ENCODE measurements around the gene SDC4.

Gene SDC4

DNA sequence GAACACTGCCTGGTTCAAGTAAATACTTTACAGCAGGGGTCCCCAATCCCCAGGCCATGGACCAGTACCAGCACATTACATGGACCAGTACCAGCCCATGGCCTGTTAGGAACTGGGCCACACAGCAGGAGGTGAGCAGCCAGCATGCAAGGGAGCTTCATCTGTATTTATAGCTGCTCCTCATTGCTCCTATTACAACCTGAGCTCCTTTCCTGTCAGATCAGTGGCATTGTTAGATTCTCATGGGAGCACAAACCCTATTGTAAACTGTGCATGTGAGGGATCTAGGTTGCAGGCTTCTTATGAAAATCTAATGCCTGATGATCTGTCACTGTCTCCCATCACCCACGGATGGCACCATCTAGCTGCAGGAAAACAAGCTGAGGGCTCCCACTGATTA is 53.6 kb downstream of the SDC4 start:
- peaks cover 9% of the 10 kb centered on the region; the same call in 1 of the 2 replicates for H3K4me1 ChIP-seq (ENCODE audit: low read length)
- 0 out of 2 replicates have a peak, but pooled peaks cover 4% of the 10 kb centered on the region for H3F3A ChIP-seq (ENCODE audit: insufficient read depth, low read length)
- DNase-seq = no peak
- H3K4me3 ChIP-seq (ENCODE audit: low read length) = no peak overlapping the region
- H3K36me3 ChIP-seq (replicated peaks; ENCODE audit: insufficient read depth, low read length) = no peaks in the 10 kb centered on the region
- peaks cover 14% of the 10 kb centered on the region for H3K27me3 ChIP-seq (replicated peaks; ENCODE audit: insufficient read depth, low read length)
- H3K27ac ChIP-seq (ENCODE audit: low read length) = no peak overlapping the region
- H2AFZ ChIP-seq (ENCODE audit: low read length) = no peak overlapping the region
- TF ChIP-seq EZH2 (optimal IDR thresholded peaks at IDR 0.05; ENCODE audit: low read depth, low read length) (no peak), EZH2phosphoT487 (IDR thresholded peaks at IDR 0.05; ENCODE audit: low read length) (no peak)
- TF ChIP-seq, protein P1, sequence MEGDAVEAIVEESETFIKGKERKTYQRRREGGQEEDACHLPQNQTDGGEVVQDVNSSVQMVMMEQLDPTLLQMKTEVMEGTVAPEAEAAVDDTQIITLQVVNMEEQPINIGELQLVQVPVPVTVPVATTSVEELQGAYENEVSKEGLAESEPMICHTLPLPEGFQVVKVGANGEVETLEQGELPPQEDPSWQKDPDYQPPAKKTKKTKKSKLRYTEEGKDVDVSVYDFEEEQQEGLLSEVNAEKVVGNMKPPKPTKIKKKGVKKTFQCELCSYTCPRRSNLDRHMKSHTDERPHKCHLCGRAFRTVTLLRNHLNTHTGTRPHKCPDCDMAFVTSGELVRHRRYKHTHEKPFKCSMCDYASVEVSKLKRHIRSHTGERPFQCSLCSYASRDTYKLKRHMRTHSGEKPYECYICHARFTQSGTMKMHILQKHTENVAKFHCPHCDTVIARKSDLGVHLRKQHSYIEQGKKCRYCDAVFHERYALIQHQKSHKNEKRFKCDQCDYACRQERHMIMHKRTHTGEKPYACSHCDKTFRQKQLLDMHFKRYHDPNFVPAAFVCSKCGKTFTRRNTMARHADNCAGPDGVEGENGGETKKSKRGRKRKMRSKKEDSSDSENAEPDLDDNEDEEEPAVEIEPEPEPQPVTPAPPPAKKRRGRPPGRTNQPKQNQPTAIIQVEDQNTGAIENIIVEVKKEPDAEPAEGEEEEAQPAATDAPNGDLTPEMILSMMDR (IDR thresholded peaks at IDR 0.05; ENCODE audit: low read length) = no peak
- H3K9me2 ChIP-seq (replicated peaks; ENCODE audit: insufficient read depth, low read length) = no peaks in the 10 kb centered on the region
- no peaks in the 10 kb centered on the region for H3K79me2 ChIP-seq (ENCODE audit: low read length)
- H3K9ac ChIP-seq (ENCODE audit: low read length) = no peak overlapping the region
- no peaks in the 10 kb centered on the region for H3K9me3 ChIP-seq (replicated peaks; ENCODE audit: insufficient read depth, low read length)
- no peak overlapping the region for H3K4me2 ChIP-seq (ENCODE audit: low read depth, low read length)
- no peaks in the 10 kb centered on the region for H4K20me1 ChIP-seq (ENCODE audit: insufficient read depth, low read length)

DNA sequence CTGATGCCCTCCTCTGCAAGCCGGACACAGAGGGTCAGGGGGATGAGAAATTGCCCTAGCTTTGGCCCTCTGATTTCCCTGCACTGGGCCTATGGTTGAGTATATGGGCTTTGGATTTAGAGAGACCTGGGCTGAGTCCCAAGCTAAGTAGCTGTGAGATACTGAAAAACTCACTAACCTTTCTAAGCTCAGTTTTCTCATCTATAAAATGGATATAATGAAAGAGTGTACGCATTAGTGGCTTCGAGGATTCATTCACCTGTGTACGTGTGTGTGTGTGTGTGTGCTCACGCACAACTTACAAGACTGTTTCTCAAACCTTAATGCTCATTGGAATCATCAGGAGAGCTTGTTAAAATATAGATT is 54.2 kb downstream of the SDC4 start:
- Histone ChIP-seq H3K9me2 (replicated peaks; ENCODE audit: insufficient read depth, low read length) (no peaks in the 10 kb centered on the region), H3K9me3 (replicated peaks; ENCODE audit: insufficient read depth, low read length) (no peaks in the 10 kb centered on the region), H3K36me3 (replicated peaks; ENCODE audit: insufficient read depth, low read length) (no peaks in the 10 kb centered on the region), H3K4me2 (ENCODE audit: low read depth, low read length) (peak overlapping the region; percentile 90), H3K79me2 (ENCODE audit: low read length) (no peaks in the 10 kb centered on the region), H2AFZ (ENCODE audit: low read length) (peak overlapping the region; percentile 26; the same call in 1 of the 2 replicates), H3F3A (ENCODE audit: insufficient read depth, low read length) (0 out of 2 replicates have a peak, but pooled peaks cover 4% of the 10 kb centered on the region), H3K4me1 (ENCODE audit: low read length) (peaks cover 9% of the 10 kb centered on the region; the same call in 1 of the 2 replicates), H4K20me1 (ENCODE audit: insufficient read depth, low read length) (no peaks in the 10 kb centered on the region), H3K27ac (ENCODE audit: low read length) (no peak overlapping the region), H3K9ac (ENCODE audit: low read length) (no peak overlapping the region), H3K27me3 (replicated peaks; ENCODE audit: insufficient read depth, low read length) (peaks cover 14% of the 10 kb centered on the region), H3K4me3 (ENCODE audit: low read length) (peak overlapping the region; percentile 75)
- DNase-seq = no peak
- no peak for TF ChIP-seq EZH2 (optimal IDR thresholded peaks at IDR 0.05; ENCODE audit: low read depth, low read length)
- TF ChIP-seq EZH2phosphoT487 (IDR thresholded peaks at IDR 0.05; ENCODE audit: low read length) = no peak
- TF ChIP-seq, protein P1 (IDR thresholded peaks at IDR 0.05; ENCODE audit: low read length) = no peak

DNA sequence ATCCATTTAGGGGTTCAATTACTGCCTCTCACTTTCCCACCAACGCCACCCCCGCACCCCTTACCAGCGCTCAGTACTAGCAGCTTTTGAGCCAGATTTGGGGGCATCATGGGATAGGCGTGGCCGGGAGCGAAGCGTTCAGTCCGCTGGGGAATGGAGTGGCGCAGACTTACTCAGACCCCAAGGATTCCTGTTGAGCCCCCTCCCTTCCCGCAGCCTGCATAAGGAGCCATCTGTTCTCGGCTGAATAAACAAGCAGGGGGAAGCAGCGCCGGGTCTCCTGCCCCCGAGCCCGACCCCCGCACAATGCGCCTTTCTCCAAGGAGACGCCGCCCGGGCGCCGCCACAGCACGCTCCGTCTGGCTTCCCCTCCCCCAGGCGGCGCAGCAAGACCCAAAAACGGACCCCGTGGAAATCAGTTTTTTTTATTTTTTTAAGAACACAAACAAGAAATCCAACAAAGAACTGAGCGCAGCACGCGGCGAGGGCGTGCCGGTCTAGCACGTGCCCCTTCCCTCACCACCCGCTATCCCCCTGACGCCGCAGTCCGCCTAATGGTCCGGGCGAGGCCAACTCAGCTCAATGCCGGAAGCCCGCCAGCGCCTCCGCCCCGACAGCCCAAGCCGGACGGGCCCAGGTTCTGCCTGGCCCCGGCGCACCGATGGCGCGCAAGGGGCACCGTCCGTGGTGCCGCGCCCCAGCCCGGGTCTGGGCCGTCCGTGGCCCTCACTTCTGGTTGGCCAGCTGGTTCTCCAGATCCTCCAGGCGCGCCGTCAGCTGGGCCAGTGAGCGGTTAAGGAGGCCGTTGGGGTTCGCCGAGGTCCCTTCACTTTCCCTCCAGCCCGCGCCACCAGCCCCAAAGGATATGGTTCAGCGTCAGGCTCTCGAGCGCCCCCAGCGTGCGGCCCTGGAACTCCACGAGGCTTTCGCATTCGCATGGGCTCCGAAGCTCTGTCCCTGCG is 54.9 kb downstream of the SDC4 start:
- H3K4me3 ChIP-seq (ENCODE audit: low read length) = peak overlapping the region; percentile 75
- no peaks in the 10 kb centered on the region for H3K9me2 ChIP-seq (replicated peaks; ENCODE audit: insufficient read depth, low read length)
- no peak overlapping the region for H3K27ac ChIP-seq (ENCODE audit: low read length)
- peak overlapping the region; percentile 90 for H3K4me2 ChIP-seq (ENCODE audit: low read depth, low read length)
- H4K20me1 ChIP-seq (ENCODE audit: insufficient read depth, low read length) = no peaks in the 10 kb centered on the region
- H3K36me3 ChIP-seq (replicated peaks; ENCODE audit: insufficient read depth, low read length) = no peaks in the 10 kb centered on the region
- 0 out of 2 replicates have a peak, but pooled peaks cover 4% of the 10 kb centered on the region for H3F3A ChIP-seq (ENCODE audit: insufficient read depth, low read length)
- H2AFZ ChIP-seq (ENCODE audit: low read length) = peak overlapping the region; percentile 73
- no peaks in the 10 kb centered on the region for H3K79me2 ChIP-seq (ENCODE audit: low read length)
- no peaks in the 10 kb centered on the region for H3K9me3 ChIP-seq (replicated peaks; ENCODE audit: insufficient read depth, low read length)
- peaks cover 14% of the 10 kb centered on the region for H3K27me3 ChIP-seq (replicated peaks; ENCODE audit: insufficient read depth, low read length)
- peak; percentile 79 for DNase-seq
- H3K9ac ChIP-seq (ENCODE audit: low read length) = peak overlapping the region; percentile 46; the same call in 1 of the 2 replicates
- H3K4me1 ChIP-seq (ENCODE audit: low read length) = peaks cover 9% of the 10 kb centered on the region; the same call in 1 of the 2 replicates
- no peak for TF ChIP-seq EZH2 (optimal IDR thresholded peaks at IDR 0.05; ENCODE audit: low read depth, low read length)
- TF ChIP-seq, protein P1 (IDR thresholded peaks at IDR 0.05; ENCODE audit: low read length) = peak; percentile 89
